Ascending aorta (tissue), 2 donors: ENCODE data around the gene NHS. TPM values are rescaled to one million over a fixed set of nuclear protein-coding genes. Genes with fewer than 3 reads are reported as not detected.

Experiments
- DNase-seq, 2 donors: peaks; one replicate each; pipeline ENCODE4 v3.0.0-alpha.2; 2019; ENCODE audit warnings: low spot score in 2 of 2
- H3K27ac ChIP-seq, 2 donors: fragments of 200-600 bp; sonication (generic); one replicate each; pipeline ENCODE4 v1.5.1; 2016 to 2017; ENCODE audit warnings: mild to moderate bottlenecking in 1 of 2
- H3K27me3 ChIP-seq: fragments of 200-600 bp; sonication (generic); one replicate; pipeline ENCODE4 v1.5.1; 2017
- H3K36me3 ChIP-seq, 2 donors: fragments of 200-600 bp; sonication (generic); one replicate each; pipeline ENCODE4 v1.5.1; 2016
- H3K4me1 ChIP-seq, 2 donors: fragments of 200-600 bp; sonication (generic); one replicate each; pipeline ENCODE4 v1.5.1; 2016 to 2017; ENCODE audit warnings: mild to moderate bottlenecking in 1 of 2
- H3K4me3 ChIP-seq, 2 donors: fragments of 200-600 bp; sonication (generic); one replicate each; pipeline ENCODE4 v1.5.1; 2016 to 2017; ENCODE audit warnings: mild to moderate bottlenecking in 1 of 2
- H3K9me3 ChIP-seq, 2 donors: fragments of 200-600 bp; sonication (generic); one replicate each; pipeline ENCODE4 v1.5.1; 2016
- CTCF ChIP-seq, 3 experiments: fragments of 200-600 bp in 2 of 3; fragments of 450-650 bp in 1 of 3; sonication (generic) in 2 of 3; IDR thresholded peaks; one replicate each; pipeline ENCODE4 v1.5.1; 2016 to 2019; ENCODE audit warnings: antibody characterized with exemption in 3 of 3, mild to moderate bottlenecking in 1 of 3, moderate library complexity in 1 of 3
- intact Hi-C: fragments of 100-400 bp; cut with DNase I; formaldehyde crosslinking; loops from one replicate; pipeline ENCODE4 v1.15.1; 2023
- total RNA-seq: library from RNA; depleted of rRNA; stranded (reverse); fragments of >200 nt; gene quantifications from one replicate; pipeline ENCODE4 v1.1.0, GENCODE V29; 2016

NHS gene
- total RNA-seq, 1 donor from 2014 or later = 8.8 TPM

GRCh38 chrX:17535229-17535628, 160.2 kb downstream of the NHS start:
- no peak overlapping the region for H3K27ac ChIP-seq
- no peaks in the 10 kb centered on the region for H3K27me3 ChIP-seq
- intact Hi-C loops = loop anchor here (2.0 to 5.0 kb wide), 2 partner anchors 56 to 157 kb away; no protein-coding TSS in a partner anchor
- no peaks in the 10 kb centered on the region for H3K36me3 ChIP-seq
- H3K9me3 ChIP-seq = no peaks in the 10 kb centered on the region
- DNase-seq = peak in 1 of 2 donors; percentile 64
- peak; percentile 14 to 41 (median 24) for TF ChIP-seq CTCF (IDR thresholded peaks at IDR 0.05)
- no peaks in the 10 kb centered on the region for H3K4me1 ChIP-seq
- H3K4me3 ChIP-seq = no peak overlapping the region

DNA sequence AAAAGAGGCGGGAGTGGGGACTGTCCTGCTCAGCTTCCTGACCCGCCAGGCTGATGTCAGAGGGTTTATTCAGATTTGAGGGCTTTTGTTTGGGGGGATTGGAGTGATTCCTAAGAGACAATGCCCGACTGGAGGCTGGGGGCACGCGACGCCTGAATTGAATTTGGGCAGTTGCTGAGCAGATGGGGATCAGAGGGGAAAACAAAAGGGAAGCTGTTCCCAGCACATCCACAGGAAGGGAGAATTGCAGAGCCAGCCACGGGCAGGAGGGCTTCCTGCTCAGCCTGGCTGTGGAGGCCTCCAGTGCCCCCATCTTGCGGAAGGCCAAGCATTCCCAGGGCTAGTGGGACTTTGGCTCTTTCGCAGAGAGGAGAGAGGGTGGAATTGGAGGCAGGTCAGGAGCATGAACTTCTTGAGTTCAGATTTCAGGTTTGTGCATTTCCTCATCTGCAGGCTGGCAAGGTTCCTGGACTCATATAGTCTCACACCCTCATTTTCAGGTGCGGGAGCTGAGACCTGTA, 162.8 kb downstream of the NHS start:
- no peaks in the 10 kb centered on the region for H3K36me3 ChIP-seq
- peak in 1 of 2 donors; percentile 47 for DNase-seq
- peaks cover 0 to 3% of the 10 kb centered on the region in 2 donors for H3K4me1 ChIP-seq
- H3K9me3 ChIP-seq = no peaks in the 10 kb centered on the region
- TF ChIP-seq CTCF (IDR thresholded peaks at IDR 0.05) = no peak
- no peak overlapping the region for H3K4me3 ChIP-seq
- H3K27me3 ChIP-seq = no peaks in the 10 kb centered on the region
- intact Hi-C loops = loop anchor here (5.0 kb wide), 1 partner anchor 155 kb away; no protein-coding TSS in a partner anchor
- no peak overlapping the region for H3K27ac ChIP-seq

- no peak overlapping the region for H3K27ac ChIP-seq
- intact Hi-C loops = no loop called here
- peak in 1 of 2 donors; percentile 74 for DNase-seq
- H3K4me1 ChIP-seq = peaks cover 0 to 3% of the 10 kb centered on the region in 2 donors
- no peaks in the 10 kb centered on the region for H3K9me3 ChIP-seq
- TF ChIP-seq CTCF (IDR thresholded peaks at IDR 0.05) = no peak
- no peaks in the 10 kb centered on the region for H3K27me3 ChIP-seq
- H3K4me3 ChIP-seq = no peak overlapping the region
- H3K36me3 ChIP-seq = no peaks in the 10 kb centered on the region
Measured at GRCh38 chrX:17542123-17542522, 167.1 kb downstream of the NHS start.

DNA sequence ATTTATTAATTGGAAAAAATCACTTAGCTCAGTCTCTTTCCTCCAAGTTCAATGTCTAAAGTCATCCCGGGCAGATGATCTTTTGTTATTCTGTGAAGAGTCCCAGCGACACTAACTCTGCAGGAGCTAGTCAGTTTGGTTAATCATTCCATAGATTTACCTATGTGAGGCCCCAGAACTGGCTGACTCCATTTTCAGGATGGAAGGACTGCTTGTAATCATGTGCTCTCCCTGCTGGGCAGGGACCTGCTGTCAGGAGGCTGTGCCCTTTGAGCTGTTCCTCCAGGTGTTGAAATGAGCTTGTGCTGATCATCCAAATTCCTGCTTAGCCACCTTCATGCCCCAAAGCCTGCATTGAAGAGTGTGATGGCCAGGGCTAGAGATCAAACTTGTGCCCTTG, 169.8 kb downstream of the NHS start:
- Histone ChIP-seq H3K27me3 (no peaks in the 10 kb centered on the region), H3K4me1 (peaks cover 0 to 7% of the 10 kb centered on the region in 2 donors), H3K9me3 (no peaks in the 10 kb centered on the region), H3K36me3 (no peaks in the 10 kb centered on the region), H3K4me3 (no peak overlapping the region), H3K27ac (no peak overlapping the region)
- DNase-seq = peak in 1 of 2 donors; percentile 19
- no peak for TF ChIP-seq CTCF (IDR thresholded peaks at IDR 0.05)
- intact Hi-C loops = no loop called here

GRCh38 chrX:17546356-17546755, 171.4 kb downstream of the NHS start:
- peaks cover 0 to 7% of the 10 kb centered on the region in 2 donors for H3K4me1 ChIP-seq
- no peaks in the 10 kb centered on the region for H3K36me3 ChIP-seq
- H3K9me3 ChIP-seq = no peaks in the 10 kb centered on the region
- intact Hi-C loops = no loop called here
- H3K27me3 ChIP-seq = no peaks in the 10 kb centered on the region
- no peak for TF ChIP-seq CTCF (IDR thresholded peaks at IDR 0.05)
- no peak overlapping the region for H3K4me3 ChIP-seq
- DNase-seq = no peak
- H3K27ac ChIP-seq = no peak overlapping the region

DNA sequence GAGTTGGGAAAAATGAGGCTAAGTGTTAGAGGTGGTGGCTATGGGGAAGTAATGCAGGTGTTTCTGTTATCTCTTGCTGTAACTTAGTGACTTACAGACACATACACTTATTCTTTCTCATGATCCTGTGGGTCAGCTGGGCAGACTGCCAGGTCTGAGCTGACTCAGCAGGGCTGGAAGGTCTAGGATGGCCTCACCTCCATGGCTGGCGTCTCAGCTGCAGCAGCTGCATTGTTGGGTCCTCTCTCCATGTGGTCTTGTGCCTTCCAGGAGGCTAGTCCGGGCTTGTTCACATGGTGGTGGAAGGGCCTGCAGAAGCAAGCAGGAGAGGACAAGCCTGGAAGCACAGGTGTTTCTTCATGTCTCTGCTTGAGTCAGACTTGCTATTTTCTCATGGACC, 172.7 kb downstream of the NHS start:
- Histone ChIP-seq H3K27me3 (no peaks in the 10 kb centered on the region), H3K4me1 (peaks cover 0 to 4% of the 10 kb centered on the region in 2 donors), H3K4me3 (no peak overlapping the region), H3K9me3 (no peaks in the 10 kb centered on the region), H3K36me3 (no peaks in the 10 kb centered on the region), H3K27ac (no peak overlapping the region)
- TF ChIP-seq CTCF (IDR thresholded peaks at IDR 0.05) = no peak
- intact Hi-C loops = no loop called here
- no peak for DNase-seq
